ENCODE measurements around the gene C3orf49. TPM values are rescaled to one million over a fixed set of nuclear protein-coding genes. Genes with fewer than 3 reads are reported as not detected.

C3orf49 gene
- total and polyA plus RNA-seq, 8 donors = 0.66 to 1.3 (median 1.0) TPM; not detected in 2

DNA sequence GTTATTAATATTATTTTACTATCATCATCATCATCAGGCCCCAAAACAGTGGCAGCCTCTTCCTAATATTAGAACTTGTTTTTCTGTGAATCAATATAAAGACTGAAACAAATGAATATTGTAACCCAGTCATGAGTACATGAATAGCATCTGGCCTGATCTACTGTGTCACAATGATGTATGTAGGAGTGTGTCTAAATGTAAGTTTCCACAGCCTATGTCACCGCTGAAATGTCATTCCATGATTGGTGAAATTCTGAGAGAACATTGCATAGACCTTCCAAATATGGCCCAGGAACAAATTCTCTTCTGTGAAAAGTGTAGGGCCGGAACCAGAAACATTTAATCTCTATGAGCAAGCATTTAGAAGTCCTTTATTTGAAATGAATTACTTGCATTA is 20.6 kb upstream of the C3orf49 start:
- no peak for ATAC-seq

DNA sequence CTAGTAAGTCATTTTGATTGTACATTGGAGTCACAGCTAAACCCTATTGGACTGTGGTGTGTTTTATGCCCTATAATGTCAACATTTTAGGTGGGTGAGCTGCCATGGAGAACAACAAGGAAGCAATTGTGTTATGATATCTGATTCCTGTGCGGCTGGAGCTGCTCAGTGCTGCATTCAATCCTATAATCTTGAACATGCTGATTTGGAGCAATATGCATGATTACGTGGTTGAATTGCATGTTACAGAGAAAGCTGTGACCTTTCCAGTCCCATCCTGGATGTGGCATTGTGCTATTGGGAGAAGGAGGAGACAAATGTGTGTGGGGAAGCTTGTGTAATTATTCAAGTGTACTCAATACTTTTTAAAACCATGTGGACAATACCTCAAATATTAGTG is 20.1 kb upstream of the C3orf49 start:
- no peak for ATAC-seq
- TF ChIP-seq CTCF (IDR thresholded peaks at IDR 0.05) = no peak
- Histone ChIP-seq H3K27me3 (no peaks in the 10 kb centered on the region), H3K4me1 (no peaks in the 10 kb centered on the region), H3K36me3 (no peaks in the 10 kb centered on the region), H3K4me3 (no peak overlapping the region), H3K9me3 (no peaks in the 10 kb centered on the region), H3K27ac (no peak overlapping the region)
- no peak for DNase-seq
- intact Hi-C loops (cut with DNase I) = no loop called here

More for the DNA sequence above, 20.6 kb upstream of the C3orf49 start:
- no peak for TF ChIP-seq CTCF (IDR thresholded peaks at IDR 0.05)
- intact Hi-C loops (cut with DNase I) = no loop called here
- no peaks in the 10 kb centered on the region for H3K27me3 ChIP-seq
- H3K36me3 ChIP-seq = no peaks in the 10 kb centered on the region
- DNase-seq = no peak
- no peaks in the 10 kb centered on the region for H3K4me1 ChIP-seq
- H3K27ac ChIP-seq = no peak overlapping the region
- H3K9me3 ChIP-seq = no peaks in the 10 kb centered on the region
- no peak overlapping the region for H3K4me3 ChIP-seq

- no peak for TF ChIP-seq CTCF (IDR thresholded peaks at IDR 0.05)
- no peaks in the 10 kb centered on the region for H3K4me1 ChIP-seq
- DNase-seq = no peak
- no peaks in the 10 kb centered on the region for H3K27me3 ChIP-seq
- intact Hi-C loops (cut with DNase I) = no loop called here
- no peaks in the 10 kb centered on the region for H3K9me3 ChIP-seq
- no peaks in the 10 kb centered on the region for H3K36me3 ChIP-seq
- ATAC-seq = no peak
- H3K4me3 ChIP-seq = no peak overlapping the region
- H3K27ac ChIP-seq = no peak overlapping the region
These were observed 19.0 kb upstream of the C3orf49 start for GRCh38 chr3:63800097-63800496.

DNA sequence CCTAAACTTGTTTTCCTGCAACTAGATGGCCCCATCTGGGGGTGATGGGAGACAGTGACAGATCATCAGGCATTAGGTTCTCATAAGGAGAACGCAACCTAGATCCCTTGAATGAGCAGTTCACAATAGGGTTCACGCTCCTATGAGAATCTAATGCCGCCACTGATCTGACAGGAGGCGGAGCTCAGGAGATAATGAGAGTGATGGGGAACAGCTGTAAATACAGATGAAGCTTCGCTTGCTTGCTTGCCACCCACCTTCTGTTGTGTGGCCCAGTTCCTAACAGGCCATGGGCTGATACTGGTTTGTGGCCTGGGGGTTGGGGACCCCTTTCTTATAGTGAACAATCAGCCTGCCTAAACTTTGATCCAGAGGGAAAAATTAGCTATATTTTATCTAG is 15.2 kb upstream of the C3orf49 start:
- no peaks in the 10 kb centered on the region for H3K27me3 ChIP-seq
- TF ChIP-seq CTCF (IDR thresholded peaks at IDR 0.05) = no peak
- no peaks in the 10 kb centered on the region for H3K9me3 ChIP-seq
- no peak overlapping the region for H3K27ac ChIP-seq
- intact Hi-C loops (cut with DNase I) = no loop called here
- no peaks in the 10 kb centered on the region for H3K36me3 ChIP-seq
- no peak overlapping the region for H3K4me3 ChIP-seq
- ATAC-seq (no peak), DNase-seq (no peak)
- no peaks in the 10 kb centered on the region for H3K4me1 ChIP-seq

DNA sequence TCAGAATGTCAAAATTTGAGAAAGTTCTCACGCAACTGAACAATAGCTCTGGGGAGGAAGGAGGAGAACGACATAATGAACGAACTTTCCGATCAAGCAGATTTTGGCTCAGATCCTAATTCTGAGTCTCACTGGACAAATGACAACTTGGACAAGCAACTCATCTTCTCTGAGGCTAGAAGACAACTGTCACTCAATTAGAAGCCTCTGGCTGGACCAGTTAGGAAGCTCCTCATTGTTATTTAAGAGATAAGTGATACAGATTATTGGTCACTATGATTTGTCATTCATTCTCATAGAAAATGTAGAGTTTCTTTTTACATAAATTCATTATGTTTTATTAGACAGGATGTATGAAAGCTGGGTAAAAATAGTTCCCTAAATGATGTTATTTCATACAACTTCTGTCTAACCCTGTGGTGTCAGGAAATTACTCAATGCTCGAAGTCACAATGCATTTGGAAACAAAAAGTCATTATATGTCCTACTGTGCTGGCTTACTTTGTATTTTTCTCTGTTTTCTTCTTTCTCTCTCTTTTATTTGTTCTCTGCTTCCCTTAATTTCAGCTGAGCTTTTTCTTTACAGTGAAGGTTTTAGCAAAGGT is 11.0 kb upstream of the C3orf49 start:
- no peak for DNase-seq
- no peaks in the 10 kb centered on the region for H3K36me3 ChIP-seq
- no peak overlapping the region for H3K4me3 ChIP-seq
- intact Hi-C loops (cut with DNase I) = no loop called here
- ATAC-seq = peak; percentile 46
- H3K4me1 ChIP-seq = no peaks in the 10 kb centered on the region
- H3K9me3 ChIP-seq = no peaks in the 10 kb centered on the region
- peak overlapping the region in 1 of 2 donors; percentile 78 for H3K27ac ChIP-seq
- no peaks in the 10 kb centered on the region for H3K27me3 ChIP-seq
- no peak for TF ChIP-seq CTCF (IDR thresholded peaks at IDR 0.05)
